ENCODE measurements around the gene FOSB. TPM values are rescaled to one million over a fixed set of nuclear protein-coding genes. Genes with fewer than 3 reads are reported as not detected.

The FOSB gene
- total RNA-seq, 1 experiment from 2014 or later, result 29.3 TPM

- CTCF ChIA-PET, result interaction anchor here (0.6 to 3.7 kb wide), 4 partner anchors 9 to 126 kb away, joined by 3 to 31 read pairs (median 8); no protein-coding TSS in a partner anchor
- Mint-ChIP-seq H3K4me1 (ENCODE audit: insufficient read depth, unreplicated experiment) (peaks cover 13% of the 10 kb centered on the region), H3K4me3 (ENCODE audit: unreplicated experiment) (peak overlapping the region; percentile 75), H3K9me3 (ENCODE audit: unreplicated experiment) (no peaks in the 10 kb centered on the region), H3K36me3 (ENCODE audit: insufficient read depth, unreplicated experiment) (no peaks in the 10 kb centered on the region), H3K27ac (ENCODE audit: low read depth, unreplicated experiment) (peak overlapping the region; percentile 24), H3K27me3 (ENCODE audit: insufficient read depth, unreplicated experiment) (no peaks in the 10 kb centered on the region)
- intact Hi-C loops (cut with micrococcal nuclease), result no loop called here
- no peak for TF ChIP-seq CTCF (IDR thresholded peaks at IDR 0.05; ENCODE audit: unreplicated experiment)
- POLR2A ChIA-PET, result interaction anchor here (0.6 to 2.6 kb wide), 9 partner anchors 9 to 146 kb away, joined by 3 to 13 read pairs (median 5); partner anchors contain the start of gene FOSB
- no TSS peak for BruUV-seq (replicated peaks)
- DNase-seq (ENCODE audit: unreplicated experiment), result no peak
Measured at GRCh38 chr19:45496349-45496953, 28.7 kb downstream of the FOSB start.

GRCh38 chr19:45497791-45498190 is 30.0 kb downstream of the FOSB start:
- peaks cover 13% of the 10 kb centered on the region for H3K4me1 Mint-ChIP-seq (ENCODE audit: insufficient read depth, unreplicated experiment)
- H3K27me3 Mint-ChIP-seq (ENCODE audit: insufficient read depth, unreplicated experiment), result no peaks in the 10 kb centered on the region
- H3K9me3 Mint-ChIP-seq (ENCODE audit: unreplicated experiment), result no peaks in the 10 kb centered on the region
- DNase-seq (ENCODE audit: unreplicated experiment), result no peak
- CTCF ChIA-PET, result interaction anchor here (0.6 to 1.6 kb wide), 3 partner anchors 9 to 253 kb away, joined by 3 to 8 read pairs (median 3); no protein-coding TSS in a partner anchor
- H3K27ac Mint-ChIP-seq (ENCODE audit: low read depth, unreplicated experiment), result no peak overlapping the region
- intact Hi-C loops (cut with micrococcal nuclease), result no loop called here
- H3K4me3 Mint-ChIP-seq (ENCODE audit: unreplicated experiment), result no peak overlapping the region
- no peak for TF ChIP-seq CTCF (IDR thresholded peaks at IDR 0.05; ENCODE audit: unreplicated experiment)
- no TSS peak for BruUV-seq (replicated peaks)
- no peaks in the 10 kb centered on the region for H3K36me3 Mint-ChIP-seq (ENCODE audit: insufficient read depth, unreplicated experiment)
- POLR2A ChIA-PET, result interaction anchor here (0.6 to 0.8 kb wide), 2 partner anchors 79 to 125 kb away, joined by 3 to 4 read pairs; no protein-coding TSS in a partner anchor

- Mint-ChIP-seq H3K27ac (ENCODE audit: low read depth, unreplicated experiment) (peak within 1 kb of the TSS; percentile 24), H3K27me3 (ENCODE audit: insufficient read depth, unreplicated experiment) (no peaks in the 10 kb centered on the region), H3K4me3 (ENCODE audit: unreplicated experiment) (peak within 1 kb of the TSS; percentile 75), H3K36me3 (ENCODE audit: insufficient read depth, unreplicated experiment) (no peaks in the 10 kb centered on the region), H3K4me1 (ENCODE audit: insufficient read depth, unreplicated experiment) (peaks cover 13% of the 10 kb centered on the region), H3K9me3 (ENCODE audit: unreplicated experiment) (no peaks in the 10 kb centered on the region)
- intact Hi-C loops (cut with micrococcal nuclease), result no loop called here
- TF ChIP-seq CTCF (IDR thresholded peaks at IDR 0.05; ENCODE audit: unreplicated experiment), result no peak
- ChIA-PET CTCF (interaction anchor here (1.6 to 3.1 kb wide), 2 partner anchors 12 to 13 kb away, joined by 8 to 16 read pairs; no protein-coding TSS in a partner anchor), POLR2A (interaction anchor here (0.6 kb wide), 1 partner anchor 125 kb away, joined by 4 read pairs; no protein-coding TSS in a partner anchor)
- no peak for DNase-seq (ENCODE audit: unreplicated experiment)
- no TSS peak for BruUV-seq (replicated peaks)
Measured at GRCh38 chr19:45498411-45499195, 30.8 kb downstream of the FOSB start, which contains the start of gene PPM1N. TSS of gene PPM1N (plus strand) at chr19:45498443. CDS start at chr19:45498473, 30 bp downstream.
